T1000 (cell line): Measurements from ENCODE around the gene PLEKHA6.

ENCODE experiments used
- DNase-seq: peaks from one replicate; lab custom pipeline; 2025; ENCODE audit warnings: mixed read lengths; lab: John Stamatoyannopoulos, UW

PLEKHA6 gene

GRCh38 chr1:204188959-204189639 lies 170.6 kb downstream of the PLEKHA6 start:
- DNase-seq: no peak

GRCh38 chr1:204186597-204186996 lies 173.1 kb downstream of the PLEKHA6 start:
- DNase-seq: no peak

- no peak for DNase-seq
Observed at GRCh38 chr1:204181116-204181515, 178.6 kb downstream of the PLEKHA6 start.

GRCh38 chr1:204180133-204180532 lies 179.6 kb downstream of the PLEKHA6 start:
- DNase-seq: no peak

GRCh38 chr1:204178487-204179281 lies 181.0 kb downstream of the PLEKHA6 start:
- no peak for DNase-seq

GRCh38 chr1:204177133-204177532 lies 182.6 kb downstream of the PLEKHA6 start:
- no peak for DNase-seq

GRCh38 chr1:204176049-204176448 lies 183.7 kb downstream of the PLEKHA6 start:
- no peak for DNase-seq

- no peak for DNase-seq
Observed at GRCh38 chr1:204174958-204175357, 184.8 kb downstream of the PLEKHA6 start.

GRCh38 chr1:204172404-204173029 lies 187.2 kb downstream of the PLEKHA6 start:
- no peak for DNase-seq

GRCh38 chr1:204171751-204172178 lies 188.0 kb downstream of the PLEKHA6 start:
- no peak for DNase-seq

GRCh38 chr1:204170494-204171155 lies 189.1 kb downstream of the PLEKHA6 start:
- no peak for DNase-seq

GRCh38 chr1:204169858-204170257 lies 189.9 kb downstream of the PLEKHA6 start:
- no peak for DNase-seq
